ENCODE results near the gene ACOT7. TPM values are rescaled to one million over a fixed set of nuclear protein-coding genes. Genes with fewer than 3 reads are reported as not detected.

The ACOT7 gene
- total RNA-seq, 1 donor from 2014 or later = 107 TPM

DNA sequence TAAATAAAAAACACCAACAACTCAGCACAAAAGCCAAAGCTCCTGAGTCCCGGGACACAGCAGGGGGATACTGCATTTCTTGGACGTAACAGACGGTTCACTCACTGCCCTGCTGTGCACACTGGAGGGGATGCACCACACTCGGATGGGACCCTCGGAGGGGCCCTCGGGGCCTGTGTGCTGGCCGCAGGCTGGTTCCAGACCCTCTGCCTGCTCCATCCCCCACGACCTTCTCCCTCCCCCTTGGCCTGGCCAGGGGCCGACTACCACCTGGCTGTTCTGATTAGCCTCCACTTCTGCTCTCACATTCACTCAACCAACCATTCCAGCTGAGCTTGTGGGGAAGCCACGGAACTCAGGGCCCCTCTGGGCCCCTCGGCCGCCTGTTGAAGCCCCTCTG is 64.9 kb downstream of the ACOT7 start:
- Mint-ChIP-seq H3K27me3 (ENCODE audit: low read depth) (no peaks in the 10 kb centered on the region), H3K9me3 (no peaks in the 10 kb centered on the region), H3K4me1 (no peaks in the 10 kb centered on the region), H3K4me3 (no peak overlapping the region), H3K27ac (ENCODE audit: unreplicated experiment) (no peak overlapping the region), H3K36me3 (ENCODE audit: low read depth) (peaks cover 4% of the 10 kb centered on the region)
- no peak for DNase-seq (ENCODE audit: low read depth, low spot score)
- TF ChIP-seq CTCF (conservative IDR thresholded peaks at IDR 0.05) = no peak

DNA sequence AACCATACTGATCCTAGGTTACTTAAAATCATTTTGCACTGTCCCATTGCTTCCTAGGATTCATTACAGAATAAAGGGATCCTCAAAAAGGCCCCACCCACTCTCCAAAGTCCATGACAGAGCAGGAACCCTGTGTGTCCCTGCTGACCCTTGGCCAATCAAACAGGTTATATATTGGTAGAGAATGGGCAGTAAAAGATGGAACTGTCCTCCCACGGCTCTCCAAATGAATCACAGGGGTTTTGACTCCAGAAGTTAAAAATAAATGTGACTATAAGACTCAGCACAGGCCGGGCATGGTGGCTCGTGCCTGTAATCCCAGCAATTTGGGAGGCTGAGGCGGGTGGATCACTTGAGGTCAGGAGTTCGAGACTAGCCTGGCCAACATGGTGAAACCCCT is 65.5 kb downstream of the ACOT7 start:
- TF ChIP-seq CTCF (conservative IDR thresholded peaks at IDR 0.05) = no peak

GRCh38 chr1:6325482-6325881 is 68.1 kb downstream of the ACOT7 start:
- no peak for DNase-seq (ENCODE audit: low read depth, low spot score)
- H3K27ac Mint-ChIP-seq (ENCODE audit: unreplicated experiment) = no peak overlapping the region
- TF ChIP-seq CTCF (conservative IDR thresholded peaks at IDR 0.05) = no peak
- H3K9me3 Mint-ChIP-seq = no peaks in the 10 kb centered on the region
- H3K4me3 Mint-ChIP-seq = no peak overlapping the region
- H3K27me3 Mint-ChIP-seq (ENCODE audit: low read depth) = no peaks in the 10 kb centered on the region
- peaks cover 2% of the 10 kb centered on the region for H3K36me3 Mint-ChIP-seq (ENCODE audit: low read depth)
- H3K4me1 Mint-ChIP-seq = peaks cover 4% of the 10 kb centered on the region

More for the DNA sequence above, 65.5 kb downstream of the ACOT7 start:
- H3K4me3 Mint-ChIP-seq = no peak overlapping the region
- H3K27me3 Mint-ChIP-seq (ENCODE audit: low read depth) = no peaks in the 10 kb centered on the region
- no peaks in the 10 kb centered on the region for H3K4me1 Mint-ChIP-seq
- no peak overlapping the region for H3K27ac Mint-ChIP-seq (ENCODE audit: unreplicated experiment)
- no peaks in the 10 kb centered on the region for H3K9me3 Mint-ChIP-seq
- no peak for DNase-seq (ENCODE audit: low read depth, low spot score)
- H3K36me3 Mint-ChIP-seq (ENCODE audit: low read depth) = peaks cover 4% of the 10 kb centered on the region

DNA sequence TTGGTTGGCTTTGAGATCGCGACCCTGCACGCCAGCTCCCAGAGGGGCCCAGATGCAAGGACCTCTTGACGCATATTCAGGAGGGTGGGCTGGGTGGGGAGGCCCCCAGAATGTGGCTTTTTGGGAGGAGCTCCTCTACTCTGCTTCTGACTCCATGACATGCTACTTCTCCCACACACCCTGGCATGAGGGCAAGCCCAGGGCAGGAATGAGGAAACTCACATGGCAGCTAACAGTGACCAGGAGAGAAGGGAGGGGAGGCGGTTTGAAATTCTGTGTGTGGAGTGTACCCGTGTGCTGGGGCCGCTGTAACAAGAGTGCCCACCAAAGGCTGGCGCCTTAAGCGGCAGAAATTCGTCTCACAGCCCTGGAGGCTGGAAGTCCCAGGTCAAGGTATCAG is 71.4 kb downstream of the ACOT7 start:
- Mint-ChIP-seq H3K4me3 (no peak overlapping the region), H3K36me3 (ENCODE audit: low read depth) (peaks cover 2% of the 10 kb centered on the region), H3K27me3 (ENCODE audit: low read depth) (no peaks in the 10 kb centered on the region), H3K4me1 (peaks cover 4% of the 10 kb centered on the region), H3K9me3 (no peaks in the 10 kb centered on the region), H3K27ac (ENCODE audit: unreplicated experiment) (no peak overlapping the region)
- no peak for DNase-seq (ENCODE audit: low read depth, low spot score)
- no peak for TF ChIP-seq CTCF (conservative IDR thresholded peaks at IDR 0.05)

GRCh38 chr1:6321205-6321604 is 72.4 kb downstream of the ACOT7 start:
- no peaks in the 10 kb centered on the region for H3K27me3 Mint-ChIP-seq (ENCODE audit: low read depth)
- no peak overlapping the region for H3K27ac Mint-ChIP-seq (ENCODE audit: unreplicated experiment)
- no peak for DNase-seq (ENCODE audit: low read depth, low spot score)
- TF ChIP-seq CTCF (conservative IDR thresholded peaks at IDR 0.05) = no peak
- no peak overlapping the region for H3K4me3 Mint-ChIP-seq
- H3K4me1 Mint-ChIP-seq = peaks cover 4% of the 10 kb centered on the region
- no peaks in the 10 kb centered on the region for H3K9me3 Mint-ChIP-seq
- peaks cover under 1% of the 10 kb centered on the region for H3K36me3 Mint-ChIP-seq (ENCODE audit: low read depth)

Measured in neural crest cell (in vitro differentiated cells).